Endothelial cell (in vitro differentiated cells): Measurements from ENCODE around the gene XRCC1. TPM values are rescaled to one million over a fixed set of nuclear protein-coding genes. Genes with fewer than 3 reads are reported as not detected.
A peak's percentile ranks its signal among the peaks of the same experiment; 100 is the strongest.

ENCODE experiments used
- DNase-seq: peaks from one replicate; pipeline ENCODE4 v3.0.0; 2021; ENCODE audit warnings: low spot score
- H3K27ac Mint-ChIP-seq: one replicate; pipeline ENCODE4 v1.8.0; 2021; ENCODE audit warnings: mixed read lengths, inconsistent platforms; ENCODE audit not compliant: unreplicated experiment
- H3K27me3 Mint-ChIP-seq: one replicate; pipeline ENCODE4 v1.8.0; 2021; ENCODE audit warnings: mild to moderate bottlenecking, moderate library complexity, mixed read lengths, inconsistent platforms; ENCODE audit not compliant: unreplicated experiment
- H3K36me3 Mint-ChIP-seq: one replicate; pipeline ENCODE4 v1.8.0; 2021; ENCODE audit warnings: mild to moderate bottlenecking, low read depth, mixed read lengths, inconsistent platforms; ENCODE audit not compliant: unreplicated experiment
- H3K4me1 Mint-ChIP-seq: one replicate; pipeline ENCODE4 v1.8.0; 2021; ENCODE audit warnings: mild to moderate bottlenecking, mixed read lengths, inconsistent platforms; ENCODE audit not compliant: unreplicated experiment
- H3K4me3 Mint-ChIP-seq: one replicate; pipeline ENCODE4 v1.8.0; 2021; ENCODE audit warnings: mild to moderate bottlenecking, mixed read lengths, inconsistent platforms; ENCODE audit not compliant: unreplicated experiment
- H3K9me3 Mint-ChIP-seq: one replicate; pipeline ENCODE4 v1.8.0; 2021; ENCODE audit warnings: mixed read lengths, inconsistent platforms; ENCODE audit not compliant: unreplicated experiment
- total RNA-seq: library from RNA; stranded (reverse); fragmentation: NEBNext Ultra II Directional; extraction: Animal tissue kit (Norgen Biotek cat#: 25700); gene quantifications from one replicate; pipeline ENCODE4 v1.2.1, GENCODE V29; 2021; ENCODE audit not compliant: unreplicated experiment
- TF ChIP-seq, protein P1 (sequence below): fragments of 200-600 bp; sonication (generic); IDR thresholded peaks from one replicate; pipeline ENCODE4 v1.5.0; 2021; ENCODE audit warnings: antibody characterized with exemption; ENCODE audit not compliant: unreplicated experiment

Gene XRCC1
- total RNA-seq, 1 donor from 2014 or later, result 45.1 TPM

DNA sequence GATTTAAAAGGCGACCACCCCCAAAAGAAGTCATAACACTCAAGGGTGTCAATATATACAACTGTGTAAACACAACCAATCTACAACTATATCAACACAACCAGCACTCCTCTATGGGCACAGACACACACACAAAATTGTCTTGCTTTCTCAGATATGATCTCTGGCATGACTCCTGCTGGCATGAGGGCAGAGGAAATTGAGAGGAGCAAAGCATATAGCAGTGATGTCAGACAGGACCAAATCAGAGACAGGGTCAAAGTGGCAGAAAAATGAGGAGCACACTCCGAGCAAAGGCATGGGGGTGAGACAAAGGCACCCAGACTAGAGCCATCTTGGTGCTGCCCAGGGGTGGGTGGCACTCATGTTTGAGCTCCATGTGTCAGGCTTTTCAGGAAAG is 11.0 kb upstream of the XRCC1 start:
- Mint-ChIP-seq H3K36me3 (peaks cover 17% of the 10 kb centered on the region), H3K9me3 (no peaks in the 10 kb centered on the region)

GRCh38 chr19:43584484-43584883 is 9.2 kb upstream of the XRCC1 start:
- Mint-ChIP-seq H3K36me3 (peaks cover 12% of the 10 kb centered on the region), H3K27ac (no peak overlapping the region), H3K4me3 (no peak overlapping the region), H3K27me3 (peaks cover 5% of the 10 kb centered on the region), H3K4me1 (peaks cover 11% of the 10 kb centered on the region), H3K9me3 (no peaks in the 10 kb centered on the region)
- no peak for DNase-seq
- TF ChIP-seq, protein P1, sequence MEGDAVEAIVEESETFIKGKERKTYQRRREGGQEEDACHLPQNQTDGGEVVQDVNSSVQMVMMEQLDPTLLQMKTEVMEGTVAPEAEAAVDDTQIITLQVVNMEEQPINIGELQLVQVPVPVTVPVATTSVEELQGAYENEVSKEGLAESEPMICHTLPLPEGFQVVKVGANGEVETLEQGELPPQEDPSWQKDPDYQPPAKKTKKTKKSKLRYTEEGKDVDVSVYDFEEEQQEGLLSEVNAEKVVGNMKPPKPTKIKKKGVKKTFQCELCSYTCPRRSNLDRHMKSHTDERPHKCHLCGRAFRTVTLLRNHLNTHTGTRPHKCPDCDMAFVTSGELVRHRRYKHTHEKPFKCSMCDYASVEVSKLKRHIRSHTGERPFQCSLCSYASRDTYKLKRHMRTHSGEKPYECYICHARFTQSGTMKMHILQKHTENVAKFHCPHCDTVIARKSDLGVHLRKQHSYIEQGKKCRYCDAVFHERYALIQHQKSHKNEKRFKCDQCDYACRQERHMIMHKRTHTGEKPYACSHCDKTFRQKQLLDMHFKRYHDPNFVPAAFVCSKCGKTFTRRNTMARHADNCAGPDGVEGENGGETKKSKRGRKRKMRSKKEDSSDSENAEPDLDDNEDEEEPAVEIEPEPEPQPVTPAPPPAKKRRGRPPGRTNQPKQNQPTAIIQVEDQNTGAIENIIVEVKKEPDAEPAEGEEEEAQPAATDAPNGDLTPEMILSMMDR, result no peak

More for the DNA sequence above, 11.0 kb upstream of the XRCC1 start:
- H3K27me3 Mint-ChIP-seq, result peaks cover 10% of the 10 kb centered on the region
- H3K4me1 Mint-ChIP-seq, result peaks cover 6% of the 10 kb centered on the region
- peak overlapping the region; percentile 65 for H3K4me3 Mint-ChIP-seq
- DNase-seq, result no peak
- TF ChIP-seq, protein P1, result no peak
- H3K27ac Mint-ChIP-seq, result no peak overlapping the region

- TF ChIP-seq, protein P1, result no peak
Observed at GRCh38 chr19:43582495-43582894, 7.2 kb upstream of the XRCC1 start.

GRCh38 chr19:43581467-43581866 is 6.1 kb upstream of the XRCC1 start:
- Mint-ChIP-seq H3K36me3 (peaks cover 8% of the 10 kb centered on the region), H3K27ac (no peak overlapping the region), H3K4me1 (peaks cover 18% of the 10 kb centered on the region), H3K4me3 (no peak overlapping the region), H3K27me3 (peaks cover 11% of the 10 kb centered on the region), H3K9me3 (no peaks in the 10 kb centered on the region)
- TF ChIP-seq, protein P1, result no peak
- no peak for DNase-seq

More at GRCh38 chr19:43582495-43582894, 7.2 kb upstream of the XRCC1 start:
- Mint-ChIP-seq H3K36me3 (peaks cover 8% of the 10 kb centered on the region), H3K9me3 (no peaks in the 10 kb centered on the region), H3K4me1 (peaks cover 16% of the 10 kb centered on the region), H3K4me3 (no peak overlapping the region), H3K27ac (no peak overlapping the region), H3K27me3 (peaks cover 8% of the 10 kb centered on the region)
- no peak for DNase-seq

GRCh38 chr19:43578787-43579186 is 3.5 kb upstream of the XRCC1 start:
- DNase-seq, result no peak
- no peaks in the 10 kb centered on the region for H3K9me3 Mint-ChIP-seq
- peaks cover 30% of the 10 kb centered on the region for H3K4me1 Mint-ChIP-seq
- H3K4me3 Mint-ChIP-seq, result peak overlapping the region; percentile 57
- peak overlapping the region; percentile 9 for H3K27ac Mint-ChIP-seq
- peaks cover 10% of the 10 kb centered on the region for H3K36me3 Mint-ChIP-seq
- H3K27me3 Mint-ChIP-seq, result peaks cover 13% of the 10 kb centered on the region
- TF ChIP-seq, protein P1, result no peak
